ENCODE data around the gene MEF2A.
"Not testable (repeated sequence)": the region's sequence is repeated elsewhere in the genome, so short reads cannot be mapped to it uniquely, and the experiment has no call there.

Gene MEF2A

GRCh38 chr15:99733268-99734039, 167.7 kb downstream of the MEF2A start, which contains the start of gene LYSMD4:
LYSMD4 (minus strand) TSS chr15:99733437; CDS start chr15:99731999, 1,438 bp downstream.
- H3K4me3 ChIP-seq (ENCODE audit: low read depth, low read length, poor library complexity, severe bottlenecking): peak within 1 kb of the TSS; percentile 71
- H3F3A ChIP-seq (ENCODE audit: insufficient read depth, low read length): no peaks in the 10 kb centered on the region
- no peaks in the 10 kb centered on the region for H3K27me3 ChIP-seq (ENCODE audit: insufficient read depth, low read length)
- H3K9ac ChIP-seq (ENCODE audit: low read length): peak within 1 kb of the TSS; percentile 71
- peak within 1 kb of the TSS; percentile 56 for H3K27ac ChIP-seq (ENCODE audit: low read depth, low read length, poor library complexity, severe bottlenecking)
- no peaks in the 10 kb centered on the region for H3K79me2 ChIP-seq (ENCODE audit: insufficient read depth, low read length)
- H3K9me3 ChIP-seq (ENCODE audit: low read length): no peaks in the 10 kb centered on the region
- TF ChIP-seq EZH2 (IDR thresholded peaks at IDR 0.05; ENCODE audit: borderline replicate concordance, low read length) (no peak), CTCF (IDR thresholded peaks at IDR 0.05; ENCODE audit: low read length) (no peak)
- H3K36me3 ChIP-seq (ENCODE audit: insufficient read depth, low read length): no peaks in the 10 kb centered on the region; the same call in 1 of the 2 replicates
- peaks cover 12% of the 10 kb centered on the region for H3K4me1 ChIP-seq (ENCODE audit: insufficient read depth, low read length, severe bottlenecking)
- H4K20me1 ChIP-seq (ENCODE audit: insufficient read depth, low read length): no peaks in the 10 kb centered on the region; the same call in 1 of the 2 replicates
- H2AFZ ChIP-seq (ENCODE audit: low read length): peak within 1 kb of the TSS; percentile 98
- H3K9me2 ChIP-seq (ENCODE audit: low read depth, low read length): no peaks in the 10 kb centered on the region
- peak within 1 kb of the TSS; percentile 86 for H3K4me2 ChIP-seq (ENCODE audit: low read length)

- not testable (repeated sequence) for H3K9me2 ChIP-seq (ENCODE audit: low read depth, low read length); H3K27ac ChIP-seq (ENCODE audit: low read depth, low read length, poor library complexity, severe bottlenecking); H3F3A ChIP-seq (ENCODE audit: insufficient read depth, low read length); H3K79me2 ChIP-seq (ENCODE audit: insufficient read depth, low read length); H3K27me3 ChIP-seq (ENCODE audit: insufficient read depth, low read length); H3K9me3 ChIP-seq (ENCODE audit: low read length); H3K36me3 ChIP-seq (ENCODE audit: insufficient read depth, low read length); H4K20me1 ChIP-seq (ENCODE audit: insufficient read depth, low read length)
- Histone ChIP-seq H3K4me3 (ENCODE audit: low read depth, low read length, poor library complexity, severe bottlenecking) (peak overlapping the region; percentile 71), H3K9ac (ENCODE audit: low read length) (peak overlapping the region; percentile 71; the same call in 1 of the 2 replicates), H3K4me1 (ENCODE audit: insufficient read depth, low read length, severe bottlenecking) (peaks cover 12% of the 10 kb centered on the region), H2AFZ (ENCODE audit: low read length) (peak overlapping the region; percentile 98), H3K4me2 (ENCODE audit: low read length) (peak overlapping the region; percentile 83)
Measured at GRCh38 chr15:99734040-99734291, 168.2 kb downstream of the MEF2A start.

- Histone ChIP-seq H3K36me3 (ENCODE audit: insufficient read depth, low read length) (no peaks in the 10 kb centered on the region; the same call in 1 of the 2 replicates), H3K9ac (ENCODE audit: low read length) (no peak overlapping the region), H2AFZ (ENCODE audit: low read length) (no peak overlapping the region), H3K4me3 (ENCODE audit: low read depth, low read length, poor library complexity, severe bottlenecking) (no peak overlapping the region), H3K9me2 (ENCODE audit: low read depth, low read length) (no peaks in the 10 kb centered on the region), H3K79me2 (ENCODE audit: insufficient read depth, low read length) (no peaks in the 10 kb centered on the region), H3K9me3 (ENCODE audit: low read length) (no peaks in the 10 kb centered on the region), H3F3A (ENCODE audit: insufficient read depth, low read length) (no peaks in the 10 kb centered on the region), H3K27ac (ENCODE audit: low read depth, low read length, poor library complexity, severe bottlenecking) (no peak overlapping the region), H3K27me3 (ENCODE audit: insufficient read depth, low read length) (no peaks in the 10 kb centered on the region), H4K20me1 (ENCODE audit: insufficient read depth, low read length) (no peaks in the 10 kb centered on the region; the same call in 1 of the 2 replicates), H3K4me2 (ENCODE audit: low read length) (no peak overlapping the region), H3K4me1 (ENCODE audit: insufficient read depth, low read length, severe bottlenecking) (peaks cover 12% of the 10 kb centered on the region)
- TF ChIP-seq EZH2 (IDR thresholded peaks at IDR 0.05; ENCODE audit: borderline replicate concordance, low read length) (no peak), CTCF (IDR thresholded peaks at IDR 0.05; ENCODE audit: low read length) (no peak)
Measured at GRCh38 chr15:99734575-99734974, 168.8 kb downstream of the MEF2A start.

- Histone ChIP-seq H3K9me3 (ENCODE audit: low read length) (no peaks in the 10 kb centered on the region), H3K27me3 (ENCODE audit: insufficient read depth, low read length) (no peaks in the 10 kb centered on the region), H3K79me2 (ENCODE audit: insufficient read depth, low read length) (no peaks in the 10 kb centered on the region), H3K4me1 (ENCODE audit: insufficient read depth, low read length, severe bottlenecking) (peaks cover 12% of the 10 kb centered on the region), H3K9me2 (ENCODE audit: low read depth, low read length) (no peaks in the 10 kb centered on the region), H3K9ac (ENCODE audit: low read length) (no peak overlapping the region), H3K36me3 (ENCODE audit: insufficient read depth, low read length) (no peaks in the 10 kb centered on the region), H3K27ac (ENCODE audit: low read depth, low read length, poor library complexity, severe bottlenecking) (no peak overlapping the region), H3F3A (ENCODE audit: insufficient read depth, low read length) (no peaks in the 10 kb centered on the region), H3K4me2 (ENCODE audit: low read length) (no peak overlapping the region), H4K20me1 (ENCODE audit: insufficient read depth, low read length) (no peaks in the 10 kb centered on the region; the same call in 1 of the 2 replicates), H3K4me3 (ENCODE audit: low read depth, low read length, poor library complexity, severe bottlenecking) (no peak overlapping the region), H2AFZ (ENCODE audit: low read length) (no peak overlapping the region)
- TF ChIP-seq EZH2 (IDR thresholded peaks at IDR 0.05; ENCODE audit: borderline replicate concordance, low read length) (no peak), CTCF (IDR thresholded peaks at IDR 0.05; ENCODE audit: low read length) (no peak)
Measured at GRCh38 chr15:99735868-99736267, 170.1 kb downstream of the MEF2A start.

Data from OCI-LY1 (cell line).